ENCODE measurements around the gene IP6K1.
"Not testable (repeated sequence)": the region's sequence is repeated elsewhere in the genome, so short reads cannot be mapped to it uniquely, and the experiment has no call there.

Gene IP6K1

GRCh38 chr3:49711489-49711888 lies 74.9 kb downstream of the IP6K1 start:
- no peak for DNase-seq
- ATAC-seq: no peak

DNA sequence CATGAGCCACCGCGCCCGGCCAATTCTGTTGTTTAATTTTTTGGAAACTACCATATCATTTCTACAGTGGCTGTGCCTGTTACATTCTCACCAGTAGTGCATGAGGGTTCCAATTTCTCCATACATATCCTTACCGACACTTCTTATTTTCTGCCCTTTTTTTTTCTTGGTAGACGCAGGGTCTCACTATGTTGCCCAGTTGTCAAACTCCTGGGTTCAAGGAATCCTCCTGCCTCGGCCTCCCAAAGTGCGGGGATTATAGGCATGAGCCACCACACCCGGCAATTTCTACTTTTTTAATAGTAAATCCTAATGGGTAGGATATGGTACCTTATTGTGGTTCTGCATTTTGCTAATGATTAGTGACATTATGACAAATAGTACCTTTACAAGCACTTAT lies 76.5 kb downstream of the IP6K1 start:
- ATAC-seq: no peak
- no peak for DNase-seq

- ATAC-seq: no peak
Observed at GRCh38 chr3:49707113-49707480, 79.2 kb downstream of the IP6K1 start.

DNA sequence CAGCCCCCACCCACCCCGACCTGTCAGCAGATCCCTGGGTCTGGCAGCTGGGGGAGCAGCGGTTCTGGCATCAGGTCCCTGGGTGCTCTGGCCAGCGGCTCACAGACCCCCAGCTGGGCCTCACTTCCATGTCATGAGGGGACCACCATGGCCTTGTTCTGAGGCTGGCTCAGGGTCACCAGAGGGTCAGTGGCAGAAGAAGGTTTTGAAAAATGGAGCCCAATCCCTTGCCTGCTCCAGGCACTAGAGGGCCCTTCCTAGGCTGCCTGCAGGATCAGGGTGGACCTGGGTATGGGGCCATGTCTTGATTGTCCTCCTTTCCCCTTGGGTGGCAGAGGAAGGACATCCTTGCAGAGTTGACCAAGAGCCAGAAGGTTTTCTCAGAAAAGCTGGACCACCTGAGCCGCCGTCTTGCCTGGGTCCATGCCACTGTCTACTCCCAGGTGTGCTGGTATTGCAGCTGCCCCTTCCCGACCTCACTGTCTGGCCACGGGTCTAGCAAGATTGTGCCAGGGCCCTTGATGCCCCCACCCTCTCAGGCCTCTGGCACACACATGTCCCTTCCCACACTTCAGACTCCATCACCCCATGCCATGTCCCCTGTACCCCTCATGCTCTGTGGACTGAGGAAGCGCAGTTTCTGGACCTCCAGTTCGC lies 79.8 kb downstream of the IP6K1 start:
- DNase-seq (no peak), ATAC-seq (no peak)

More at GRCh38 chr3:49707113-49707480, 79.2 kb downstream of the IP6K1 start:
- DNase-seq: no peak

- DNase-seq (no peak), ATAC-seq (no peak)
Observed at GRCh38 chr3:49705390-49705960, 80.9 kb downstream of the IP6K1 start.

- no peak for ATAC-seq
- no peak for DNase-seq
Observed at GRCh38 chr3:49704629-49705028, 81.7 kb downstream of the IP6K1 start.

DNA sequence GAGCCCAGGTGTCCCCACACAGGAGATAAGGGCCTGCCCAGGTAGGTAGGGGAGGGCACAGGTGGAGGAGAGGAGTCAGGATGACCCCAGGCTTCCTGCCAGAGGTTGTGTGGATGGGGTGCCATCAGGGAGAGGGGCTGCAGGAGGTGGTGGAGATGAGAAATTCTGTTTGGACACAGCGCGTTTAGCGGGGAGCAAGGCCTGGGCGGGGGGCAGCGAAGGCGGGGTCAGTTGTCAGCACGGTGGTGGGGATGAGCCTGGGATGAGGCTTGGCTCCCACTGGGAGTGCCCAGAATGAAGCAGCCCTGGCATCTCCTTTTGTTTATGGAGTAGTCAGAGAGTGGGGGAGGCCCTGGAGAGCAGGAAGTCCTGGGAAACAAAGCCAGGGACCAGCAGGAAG lies 82.4 kb downstream of the IP6K1 start:
- no peak for DNase-seq
- ATAC-seq: no peak

DNA sequence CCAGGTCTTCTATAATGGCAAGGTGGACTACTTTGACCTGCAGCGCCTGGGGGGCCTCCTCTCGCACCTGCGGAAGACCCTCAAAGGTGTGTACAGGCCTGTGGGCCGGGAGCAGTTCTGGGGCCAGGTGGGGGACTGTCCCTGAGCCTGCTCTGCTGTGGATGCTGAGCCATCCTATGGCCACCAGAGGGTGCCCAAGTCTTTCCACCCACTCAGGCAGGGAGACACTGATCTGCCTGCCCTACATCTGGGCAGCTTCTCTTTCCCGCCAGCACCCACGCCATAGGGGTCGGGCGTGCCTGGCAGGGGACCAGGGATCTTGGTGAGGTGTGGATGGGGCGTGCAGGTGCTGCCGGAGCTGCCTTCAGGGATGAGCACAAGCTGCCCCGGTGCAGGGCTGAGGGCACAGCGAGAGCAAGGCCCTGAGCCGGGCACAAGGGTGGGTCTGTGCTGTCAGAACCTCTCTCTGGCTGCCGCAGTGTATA lies 82.9 kb downstream of the IP6K1 start:
- ATAC-seq (peak; percentile 84), DNase-seq (peak; percentile 66)

- no peak for DNase-seq
- no peak for ATAC-seq
Observed at GRCh38 chr3:49702672-49703071, 83.7 kb downstream of the IP6K1 start.

DNA sequence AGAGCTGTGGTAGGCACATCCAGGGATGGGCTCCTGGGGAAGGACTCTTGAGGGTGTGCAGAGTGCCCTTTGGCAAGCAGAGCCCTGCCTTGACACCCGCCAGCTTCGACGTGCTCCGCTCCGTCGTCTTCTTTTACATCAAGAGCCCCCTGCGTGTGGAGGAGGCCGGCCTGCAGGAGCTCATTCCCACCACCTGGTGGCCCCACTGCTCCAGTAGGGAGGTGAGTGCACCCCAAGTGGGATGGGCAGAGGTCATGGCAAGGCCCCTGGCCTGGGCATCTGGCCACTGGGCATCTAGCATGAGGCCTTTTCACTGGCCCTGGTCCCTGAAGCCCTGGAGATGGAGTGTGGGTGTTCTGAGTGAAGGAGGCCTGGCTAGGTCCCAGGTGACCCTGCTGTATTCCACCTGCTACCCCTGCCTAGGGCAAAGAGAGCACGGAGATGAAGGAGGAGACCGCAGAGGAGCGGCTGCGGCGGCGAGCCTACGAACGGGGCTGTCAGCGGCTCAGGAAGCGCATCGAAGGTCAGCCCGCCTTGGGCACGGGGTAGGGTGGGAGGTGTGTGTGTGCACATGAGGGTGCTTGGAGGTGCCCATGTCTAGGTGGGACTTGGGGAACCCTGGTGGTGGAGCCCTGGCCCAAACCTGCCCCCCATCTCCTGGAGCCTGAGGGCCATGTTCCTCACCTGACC lies 84.8 kb downstream of the IP6K1 start:
- DNase-seq: no peak
- ATAC-seq: no peak

GRCh38 chr3:49700453-49701128 lies 85.8 kb downstream of the IP6K1 start:
- DNase-seq: no peak

DNA sequence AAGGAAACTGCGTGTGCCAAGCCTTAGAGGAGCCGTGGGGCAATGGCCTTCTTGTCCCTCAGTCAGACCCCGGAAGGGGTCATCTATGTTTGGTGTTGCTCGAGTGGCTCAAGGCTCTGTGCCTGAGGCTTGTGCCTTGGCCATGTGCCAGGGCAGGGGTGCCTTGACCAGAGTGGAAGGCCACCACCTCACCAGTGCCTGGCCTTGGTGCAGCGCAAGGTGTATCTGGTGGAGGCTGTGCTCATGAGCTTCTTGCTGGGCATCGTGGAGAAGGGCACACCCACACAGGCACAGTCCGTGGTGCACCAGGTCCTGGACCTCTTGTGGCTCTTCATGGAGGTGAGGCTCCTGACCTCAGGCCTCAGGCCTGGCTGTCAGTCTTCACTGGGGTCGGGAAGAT lies 86.3 kb downstream of the IP6K1 start:
- DNase-seq: no peak
- ATAC-seq: no peak

More at GRCh38 chr3:49700453-49701128, 85.8 kb downstream of the IP6K1 start:
- no peak for ATAC-seq

GRCh38 chr3:49699281-49699979 lies 86.9 kb downstream of the IP6K1 start:
- DNase-seq (no peak), ATAC-seq (no peak)

GRCh38 chr3:49695350-49696015 lies 90.9 kb downstream of the IP6K1 start:
- not testable (repeated sequence) for ATAC-seq, DNase-seq

- not testable (repeated sequence) for DNase-seq, ATAC-seq
Observed at GRCh38 chr3:49694409-49695070, 91.8 kb downstream of the IP6K1 start.

DNA sequence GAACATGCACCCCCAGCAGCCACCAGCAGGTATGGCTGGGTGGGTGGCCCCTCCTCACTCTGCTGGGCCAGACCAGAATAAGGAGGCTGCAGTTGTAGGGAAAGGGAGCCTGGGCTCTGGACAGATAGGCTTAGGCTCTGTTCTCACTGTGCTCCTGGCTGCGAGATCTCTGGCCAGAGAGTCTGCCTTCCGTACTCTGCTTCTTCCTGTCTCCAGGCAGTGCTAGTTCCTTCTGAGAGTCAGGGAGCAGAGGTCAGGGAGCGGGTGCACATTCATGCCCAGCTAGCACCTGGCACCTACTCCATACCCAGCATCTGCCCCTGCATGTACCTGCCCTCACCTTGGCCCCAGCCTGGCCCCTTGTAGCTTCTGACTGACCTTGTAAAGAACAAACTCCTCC lies 94.9 kb downstream of the IP6K1 start:
- ATAC-seq: not testable (repeated sequence)

GRCh38 chr3:49690856-49691255 lies 95.5 kb downstream of the IP6K1 start:
- ATAC-seq, DNase-seq: not testable (repeated sequence)

More for the DNA sequence above, 94.9 kb downstream of the IP6K1 start:
- DNase-seq: not testable (repeated sequence)

GRCh38 chr3:49689908-49690624 lies 96.3 kb downstream of the IP6K1 start:
- not testable (repeated sequence) for ATAC-seq, DNase-seq

- peak; percentile 96 for DNase-seq
- peak; percentile 71 for ATAC-seq
Observed at GRCh38 chr3:49689046-49689907, 97.1 kb downstream of the IP6K1 start, which contains the start of the genes MST1 and RNF123. Gene MST1 (minus strand): TSS chr3:49689474. CDS start chr3:49688691, 783 bp downstream. Gene RNF123 (plus strand): TSS chr3:49689557. CDS start chr3:49691166, 1,609 bp downstream.
